HG02840 (cell line): ENCODE data around the gene HPCAL4.

Experiments used
- ATAC-seq: cut with Tn5 transposase; IDR thresholded peaks from one replicate; pipeline ENCODE4 v1.9.1; 2021; ENCODE audit warnings: mild to moderate bottlenecking, moderate library complexity, moderate number of reproducible peaks; ENCODE audit not compliant: unreplicated experiment, low FRiP score

The HPCAL4 gene

GRCh38 chr1:39678889-39679288 lies 12.3 kb downstream of the HPCAL4 start:
- ATAC-seq: no peak

GRCh38 chr1:39677645-39678044 lies 13.6 kb downstream of the HPCAL4 start:
- no peak for ATAC-seq

GRCh38 chr1:39676948-39677548 lies 14.2 kb downstream of the HPCAL4 start:
- ATAC-seq: no peak

GRCh38 chr1:39675220-39675619 lies 16.0 kb downstream of the HPCAL4 start:
- ATAC-seq: no peak

- ATAC-seq: no peak
Measured at GRCh38 chr1:39673215-39673614, 18.0 kb downstream of the HPCAL4 start.

- ATAC-seq: no peak
Measured at GRCh38 chr1:39672551-39672947, 18.7 kb downstream of the HPCAL4 start.

- no peak for ATAC-seq
Measured at GRCh38 chr1:39671793-39672550, 19.3 kb downstream of the HPCAL4 start, which contains the start of gene NT5C1A. TSS of gene NT5C1A (minus strand) at chr1:39672107. CDS start at chr1:39672038, 69 bp downstream.

- no peak for ATAC-seq
Measured at GRCh38 chr1:39671433-39671792, 19.8 kb downstream of the HPCAL4 start.

- no peak for ATAC-seq
Measured at GRCh38 chr1:39670689-39671088, 20.5 kb downstream of the HPCAL4 start.

GRCh38 chr1:39668894-39669293 lies 22.3 kb downstream of the HPCAL4 start:
- ATAC-seq: no peak

- no peak for ATAC-seq
Measured at GRCh38 chr1:39668111-39668510, 23.1 kb downstream of the HPCAL4 start.

GRCh38 chr1:39666772-39667171 lies 24.5 kb downstream of the HPCAL4 start:
- peak; percentile 85 for ATAC-seq

GRCh38 chr1:39663559-39663958 lies 27.7 kb downstream of the HPCAL4 start:
- no peak for ATAC-seq

- no peak for ATAC-seq
Measured at GRCh38 chr1:39662861-39663260, 28.4 kb downstream of the HPCAL4 start.

- no peak for ATAC-seq
Measured at GRCh38 chr1:39659538-39659937, 31.7 kb downstream of the HPCAL4 start.

- no peak for ATAC-seq
Measured at GRCh38 chr1:39659110-39659509, 32.1 kb downstream of the HPCAL4 start.

GRCh38 chr1:39657923-39658485 lies 33.2 kb downstream of the HPCAL4 start:
- ATAC-seq: no peak

- no peak for ATAC-seq
Measured at GRCh38 chr1:39657402-39657801, 33.8 kb downstream of the HPCAL4 start.

- no peak for ATAC-seq
Measured at GRCh38 chr1:39656391-39656790, 34.8 kb downstream of the HPCAL4 start.

- no peak for ATAC-seq
Measured at GRCh38 chr1:39655578-39656268, 35.5 kb downstream of the HPCAL4 start.

GRCh38 chr1:39654291-39654690 lies 36.9 kb downstream of the HPCAL4 start:
- no peak for ATAC-seq
